Mucosa of gallbladder (tissue), 1 donor: ENCODE results near the gene SH3BGR. TPM values are rescaled to one million over a fixed set of nuclear protein-coding genes. Genes with fewer than 3 reads are reported as not detected.

Experiments used
- DNase-seq: peaks from one replicate; pipeline ENCODE4 v3.0.0-alpha.2; 2020; ENCODE audit warnings: low spot score
- total RNA-seq: library from RNA; stranded (reverse); gene quantifications from one replicate; pipeline ENCODE4 v1.2.1, GENCODE V29; 2021
- donor health status: DM: no; HTN: no; CAD: no.

The SH3BGR gene
- total RNA-seq, 1 donor from 2014 or later: 22.3 TPM

- no peak for DNase-seq
Observed at GRCh38 chr21:39456665-39457064, 4.9 kb downstream of the SH3BGR start.

- DNase-seq: no peak
Observed at GRCh38 chr21:39461419-39461818, 9.6 kb downstream of the SH3BGR start.

GRCh38 chr21:39463308-39463707 is 11.5 kb downstream of the SH3BGR start:
- DNase-seq: no peak

- no peak for DNase-seq
Observed at GRCh38 chr21:39466584-39466983, 14.8 kb downstream of the SH3BGR start.

- DNase-seq: no peak
Observed at GRCh38 chr21:39467746-39468145, 16.0 kb downstream of the SH3BGR start.

GRCh38 chr21:39468559-39468958 is 16.8 kb downstream of the SH3BGR start:
- no peak for DNase-seq

GRCh38 chr21:39471598-39471997 is 19.8 kb downstream of the SH3BGR start:
- no peak for DNase-seq

GRCh38 chr21:39472786-39473185 is 21.0 kb downstream of the SH3BGR start:
- DNase-seq: no peak

GRCh38 chr21:39474611-39475010 is 22.8 kb downstream of the SH3BGR start:
- DNase-seq: no peak

- no peak for DNase-seq
Observed at GRCh38 chr21:39479164-39479813, 27.5 kb downstream of the SH3BGR start.

- DNase-seq: no peak
Observed at GRCh38 chr21:39479814-39480182, 28.0 kb downstream of the SH3BGR start.

GRCh38 chr21:39480271-39480670 is 28.5 kb downstream of the SH3BGR start:
- DNase-seq: no peak

- no peak for DNase-seq
Observed at GRCh38 chr21:39481886-39482285, 30.1 kb downstream of the SH3BGR start.

- no peak for DNase-seq
Observed at GRCh38 chr21:39483917-39484316, 32.1 kb downstream of the SH3BGR start.

GRCh38 chr21:39484711-39485276 is 33.0 kb downstream of the SH3BGR start:
- no peak for DNase-seq

GRCh38 chr21:39489380-39489924 is 37.7 kb downstream of the SH3BGR start:
- DNase-seq: no peak

GRCh38 chr21:39499156-39499555 is 47.4 kb downstream of the SH3BGR start:
- DNase-seq: no peak

GRCh38 chr21:39502631-39503030 is 50.9 kb downstream of the SH3BGR start:
- no peak for DNase-seq

- no peak for DNase-seq
Observed at GRCh38 chr21:39503123-39503762, 51.5 kb downstream of the SH3BGR start.

GRCh38 chr21:39504230-39504629 is 52.5 kb downstream of the SH3BGR start:
- no peak for DNase-seq

- DNase-seq: no peak
Observed at GRCh38 chr21:39510240-39510639, 58.5 kb downstream of the SH3BGR start.

- no peak for DNase-seq
Observed at GRCh38 chr21:39511102-39511501, 59.3 kb downstream of the SH3BGR start.

- DNase-seq: no peak
Observed at GRCh38 chr21:39513735-39514134, 62.0 kb downstream of the SH3BGR start.
